Stimulated activated naive B cell treated with anti-CD40 and anti-IgM and Interleukin-4, amounts not matched to agents 10 μg/mL and 1 μg/mL and 100 μg/mL, for 72 hours (primary cell): ENCODE results near the gene SELENOI.
A peak's percentile ranks its signal among the peaks of the same experiment; 100 is the strongest.
"Not testable (repeated sequence)": the region's sequence is repeated elsewhere in the genome, so short reads cannot be mapped to it uniquely, and the experiment has no call there.

ENCODE experiments used
- ATAC-seq, 2 donors: fragments of 150-1000 bp; cut with Tn5 transposase; replicated peaks; 2 replicates each; pipeline ENCODE4 v1.10.0; 2021; ENCODE audit warnings: moderate library complexity in 1 of 2
- DNase-seq: peaks from one replicate; pipeline ENCODE4 v3.0.0; 2021
- H3K27ac Mint-ChIP-seq: one replicate; pipeline ENCODE4 v1.8.0; 2022; ENCODE audit warnings: mild to moderate bottlenecking, mixed read lengths
- H3K27me3 Mint-ChIP-seq, 2 donors: one replicate each; pipeline ENCODE4 v1.8.0; 2022; ENCODE audit warnings: mixed read lengths in 2 of 2
- H3K36me3 Mint-ChIP-seq, 2 donors: one replicate each; pipeline ENCODE4 v1.8.0; 2022; ENCODE audit warnings: mixed read lengths in 2 of 2, mild to moderate bottlenecking in 1 of 2
- H3K4me1 Mint-ChIP-seq, 2 donors: one replicate each; pipeline ENCODE4 v1.8.0; 2022; ENCODE audit warnings: mixed read lengths in 2 of 2, mild to moderate bottlenecking in 1 of 2
- H3K4me3 Mint-ChIP-seq, 2 donors: one replicate each; pipeline ENCODE4 v1.8.0; 2022; ENCODE audit warnings: mild to moderate bottlenecking in 2 of 2, mixed read lengths in 2 of 2, moderate library complexity in 1 of 2
- H3K9me3 Mint-ChIP-seq, 2 donors: one replicate each; pipeline ENCODE4 v1.8.0; 2022; ENCODE audit warnings: mixed read lengths in 2 of 2, mild to moderate bottlenecking in 1 of 2

SELENOI gene

DNA sequence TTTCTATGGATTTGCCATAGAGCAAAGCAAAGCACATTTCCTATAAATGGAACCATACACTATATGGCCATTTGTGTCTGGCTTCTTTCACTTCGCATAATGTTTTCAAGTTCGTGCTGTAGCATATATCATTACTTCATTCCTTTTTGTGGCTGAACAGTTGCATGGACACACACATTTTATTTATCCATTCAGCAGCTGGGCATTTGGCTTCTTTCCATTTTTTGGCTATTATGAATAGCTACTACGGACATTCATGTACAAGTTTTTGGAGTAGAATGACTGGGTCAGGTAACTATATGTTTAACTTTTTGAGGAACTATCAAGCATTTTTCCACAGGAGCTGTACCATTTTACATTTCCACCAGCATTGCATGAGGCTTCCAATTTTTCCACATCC lies 10.7 kb upstream of the SELENOI start:
- H3K36me3 Mint-ChIP-seq, result peaks cover 0 to 6% of the 10 kb centered on the region in 2 donors
- ATAC-seq (no peak), DNase-seq (no peak)
- no peak overlapping the region for H3K27ac Mint-ChIP-seq
- peaks cover 1 to 4% of the 10 kb centered on the region in 2 donors for H3K4me1 Mint-ChIP-seq
- no peaks in the 10 kb centered on the region for H3K27me3 Mint-ChIP-seq
- H3K4me3 Mint-ChIP-seq, result no peak overlapping the region
- H3K9me3 Mint-ChIP-seq, result no peaks in the 10 kb centered on the region

DNA sequence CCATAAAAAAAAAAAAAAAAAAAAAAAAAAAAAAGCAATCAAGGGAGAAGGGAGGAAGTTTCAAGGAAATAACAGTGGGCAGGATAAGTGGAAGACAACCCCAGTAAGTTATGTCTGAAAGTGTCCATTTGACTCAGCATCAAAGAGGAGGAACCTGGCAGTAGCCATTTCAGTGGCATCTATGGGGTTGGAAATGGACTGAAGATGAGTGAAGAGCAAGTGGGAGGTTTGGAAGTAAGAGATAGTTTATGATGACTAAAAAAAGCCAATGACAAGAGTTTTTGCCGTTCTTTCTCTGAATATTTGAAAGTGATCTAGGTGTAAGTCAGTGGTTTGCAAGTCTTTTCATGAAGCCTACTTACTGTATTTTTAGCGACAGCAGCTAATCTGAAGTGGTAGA lies 9.2 kb upstream of the SELENOI start:
- ATAC-seq (no peak), DNase-seq (no peak)
- Mint-ChIP-seq H3K4me1 (peaks cover 0 to 2% of the 10 kb centered on the region in 2 donors), H3K27me3 (no peaks in the 10 kb centered on the region), H3K4me3 (no peak overlapping the region), H3K27ac (no peak overlapping the region), H3K36me3 (peaks cover 0 to 6% of the 10 kb centered on the region in 2 donors), H3K9me3 (no peaks in the 10 kb centered on the region)

DNA sequence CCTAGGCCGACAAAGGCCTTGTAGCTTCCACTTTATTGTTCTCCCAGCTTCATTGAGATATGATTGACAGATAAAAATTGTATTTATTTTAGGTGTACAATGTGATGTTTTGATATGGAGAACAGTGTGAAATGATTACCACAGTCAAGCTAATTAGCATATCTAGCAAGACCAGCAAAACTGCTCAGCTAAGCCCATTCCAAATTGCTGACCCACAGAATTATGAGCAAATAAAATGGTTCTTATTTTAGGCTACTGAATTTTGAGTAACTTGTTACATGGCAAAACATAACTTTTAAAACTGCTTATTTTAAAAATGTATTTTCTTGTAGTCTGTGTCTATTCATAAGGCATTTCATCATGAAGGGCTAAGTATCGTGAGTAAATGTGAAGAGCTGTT lies 8.6 kb upstream of the SELENOI start:
- no peaks in the 10 kb centered on the region for H3K27me3 Mint-ChIP-seq
- DNase-seq, result no peak
- peaks cover 0 to 6% of the 10 kb centered on the region in 2 donors for H3K36me3 Mint-ChIP-seq
- no peaks in the 10 kb centered on the region for H3K9me3 Mint-ChIP-seq
- ATAC-seq, result no peak
- no peak overlapping the region for H3K27ac Mint-ChIP-seq
- no peak overlapping the region for H3K4me3 Mint-ChIP-seq
- H3K4me1 Mint-ChIP-seq, result peaks cover 0 to 2% of the 10 kb centered on the region in 2 donors

DNA sequence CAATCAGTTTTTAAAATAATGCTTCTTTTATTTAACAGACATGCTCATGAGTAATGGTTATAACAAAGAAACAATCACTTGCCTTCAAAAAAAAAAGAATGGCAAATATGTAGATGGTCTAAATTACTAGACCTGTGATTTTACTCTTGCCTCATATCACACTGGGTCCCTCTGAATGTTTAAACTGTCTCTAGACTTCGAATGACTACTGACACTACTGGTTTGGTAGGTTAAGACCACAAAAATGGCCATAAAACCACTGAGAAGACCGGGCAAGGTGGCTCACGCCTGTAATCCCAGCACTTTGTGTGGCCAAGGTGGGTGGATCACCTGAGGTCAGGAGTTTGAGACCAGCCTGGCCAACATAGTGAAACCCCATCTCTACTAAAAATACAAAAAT lies 5.1 kb upstream of the SELENOI start:
- no peaks in the 10 kb centered on the region for H3K9me3 Mint-ChIP-seq
- peaks cover 7 to 10% of the 10 kb centered on the region in 2 donors for H3K4me1 Mint-ChIP-seq
- no peak overlapping the region for H3K4me3 Mint-ChIP-seq
- peaks cover 0 to 6% of the 10 kb centered on the region in 2 donors for H3K36me3 Mint-ChIP-seq
- DNase-seq (no peak), ATAC-seq (no peak)
- H3K27ac Mint-ChIP-seq, result peak overlapping the region; percentile 31
- H3K27me3 Mint-ChIP-seq, result no peaks in the 10 kb centered on the region

DNA sequence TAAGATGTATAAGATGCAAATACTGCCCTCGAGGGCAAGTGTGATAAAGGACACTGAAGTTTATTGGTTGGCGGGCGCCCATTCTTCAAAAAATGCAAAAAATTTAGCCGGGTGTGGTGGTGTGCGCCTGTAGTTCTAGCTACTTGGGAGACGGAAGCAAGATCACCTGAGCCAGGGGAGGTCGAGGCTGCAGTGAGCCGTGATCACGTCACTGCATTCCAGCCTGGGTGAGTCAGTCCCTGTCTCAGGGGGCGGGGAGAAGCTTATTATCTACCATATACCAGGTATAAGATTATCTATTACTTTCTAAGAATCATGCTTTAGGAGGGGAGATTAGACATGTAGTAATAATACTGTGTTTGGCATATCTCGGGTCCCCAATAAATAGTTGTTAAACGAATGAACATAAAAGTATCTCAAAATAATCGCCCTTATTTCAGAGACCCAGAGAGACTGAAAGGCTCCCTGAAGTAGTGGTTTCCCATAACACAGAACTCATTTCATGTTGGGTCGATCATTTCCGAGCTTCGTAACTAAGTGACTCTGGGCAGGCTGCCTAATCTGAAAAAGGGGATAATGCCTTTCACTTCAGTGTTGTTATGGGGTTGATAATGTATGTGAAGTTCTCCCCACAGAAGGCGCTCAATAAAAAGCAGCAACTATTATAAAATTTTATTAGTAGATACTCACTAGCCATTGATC lies 1.2 kb upstream of the SELENOI start:
- Mint-ChIP-seq H3K36me3 (peaks cover 12 to 19% of the 10 kb centered on the region in 2 donors), H3K4me1 (peaks cover 18 to 31% of the 10 kb centered on the region in 2 donors), H3K27ac (peak overlapping the region; percentile 98), H3K27me3 (no peaks in the 10 kb centered on the region), H3K4me3 (peak overlapping the region; percentile 92 to 95), H3K9me3 (no peaks in the 10 kb centered on the region)
- DNase-seq, result no peak
- no peak for ATAC-seq

DNA sequence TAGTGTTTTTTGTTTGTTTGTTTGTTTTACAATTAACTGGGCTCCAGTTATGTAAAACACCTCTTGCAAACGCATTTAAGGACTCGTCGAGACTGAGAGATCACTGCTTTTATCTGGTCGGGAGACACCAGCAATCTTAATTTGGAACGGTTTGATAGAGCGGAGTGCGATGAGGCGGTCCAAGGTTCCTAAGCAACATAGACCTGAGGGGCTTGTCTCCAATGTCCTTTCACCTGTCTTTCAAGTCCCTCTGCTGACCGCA lies 729 bp upstream of the SELENOI start:
- ATAC-seq, result no peak
- H3K4me3 Mint-ChIP-seq, result peak overlapping the region; percentile 92 to 95
- peaks cover 18 to 31% of the 10 kb centered on the region in 2 donors for H3K4me1 Mint-ChIP-seq
- peaks cover 12 to 16% of the 10 kb centered on the region in 2 donors for H3K36me3 Mint-ChIP-seq
- H3K27me3 Mint-ChIP-seq, result no peaks in the 10 kb centered on the region
- DNase-seq, result no peak
- H3K9me3 Mint-ChIP-seq, result no peaks in the 10 kb centered on the region
- peak overlapping the region; percentile 98 for H3K27ac Mint-ChIP-seq

DNA sequence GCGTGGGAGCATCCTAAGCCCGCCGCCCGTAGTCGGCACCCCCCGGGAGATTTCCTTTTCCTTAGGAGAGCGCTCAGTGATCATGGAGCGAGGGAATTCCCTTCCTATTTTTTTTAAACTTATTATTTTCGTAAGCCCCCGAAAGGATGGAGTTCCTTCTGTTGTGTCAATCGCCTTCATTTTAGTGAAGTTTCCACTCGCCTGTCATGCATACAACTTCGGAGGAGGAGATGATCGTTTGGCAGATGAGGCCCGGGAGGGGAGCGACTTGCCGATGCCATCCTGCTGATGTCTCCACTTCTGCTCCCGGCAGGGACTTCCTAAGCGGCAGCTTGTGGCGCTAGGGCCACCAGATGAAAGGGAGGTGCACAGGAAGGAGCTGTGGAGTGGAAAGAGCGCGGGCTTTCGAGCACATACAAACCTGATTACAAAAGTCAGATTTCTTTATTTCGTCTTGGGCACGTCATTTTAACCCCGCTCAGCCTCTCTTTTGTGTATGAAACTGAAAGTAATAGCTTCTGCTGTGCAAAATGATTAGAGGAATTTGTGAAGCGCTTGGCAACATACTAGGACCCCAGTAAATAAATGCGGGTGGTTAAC lies 611 bp downstream of the SELENOI start, which contains the start of gene ADGRF3:
TSS of gene ADGRF3 (minus strand) at position 336 of the 600 bp plus-strand sequence. CDS start 555 bp downstream, outside the sequence.
- Mint-ChIP-seq H3K4me1 (peaks cover 23 to 41% of the 10 kb centered on the region in 2 donors), H3K9me3 (no peaks in the 10 kb centered on the region)

DNA sequence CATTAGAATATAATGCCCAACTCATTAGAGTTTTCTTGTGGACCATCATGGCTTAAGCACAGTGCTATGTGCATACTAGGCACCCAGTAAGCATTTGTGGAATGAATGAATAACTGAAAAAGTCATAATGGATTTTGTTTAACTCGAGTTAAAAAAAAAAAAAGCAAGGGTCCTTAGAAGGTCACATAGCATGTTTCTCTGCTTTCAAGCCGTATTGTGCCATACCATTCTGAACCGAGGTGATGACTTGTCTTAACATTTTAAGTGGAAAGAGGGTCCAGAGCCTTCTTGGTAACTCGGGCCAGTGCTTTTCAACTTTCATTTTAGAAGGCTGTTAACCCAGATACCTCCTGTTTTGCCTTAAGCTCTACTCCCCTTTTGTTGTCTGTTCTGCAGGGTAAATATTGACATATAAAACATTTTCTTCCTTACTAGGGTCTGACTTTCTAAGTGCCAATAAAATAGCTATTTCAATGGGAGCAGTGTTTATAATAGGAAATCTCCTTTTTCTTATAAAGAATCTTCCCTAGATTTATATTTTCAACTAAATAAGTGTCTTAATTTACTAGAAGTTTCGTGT lies 1.4 kb downstream of the SELENOI start:
- peaks cover 26 to 49% of the 10 kb centered on the region in 2 donors for H3K4me1 Mint-ChIP-seq

More for the DNA sequence above, 611 bp downstream of the SELENOI start, which contains the start of gene ADGRF3:
- H3K4me3 Mint-ChIP-seq, result peak within 1 kb of the TSS; percentile 92 to 95
- H3K27ac Mint-ChIP-seq, result peak within 1 kb of the TSS; percentile 98
- H3K27me3 Mint-ChIP-seq, result no peaks in the 10 kb centered on the region
- DNase-seq (peak; percentile 39), ATAC-seq (peak; percentile 6 to 18)
- H3K36me3 Mint-ChIP-seq, result peaks cover 12 to 20% of the 10 kb centered on the region in 2 donors

DNA sequence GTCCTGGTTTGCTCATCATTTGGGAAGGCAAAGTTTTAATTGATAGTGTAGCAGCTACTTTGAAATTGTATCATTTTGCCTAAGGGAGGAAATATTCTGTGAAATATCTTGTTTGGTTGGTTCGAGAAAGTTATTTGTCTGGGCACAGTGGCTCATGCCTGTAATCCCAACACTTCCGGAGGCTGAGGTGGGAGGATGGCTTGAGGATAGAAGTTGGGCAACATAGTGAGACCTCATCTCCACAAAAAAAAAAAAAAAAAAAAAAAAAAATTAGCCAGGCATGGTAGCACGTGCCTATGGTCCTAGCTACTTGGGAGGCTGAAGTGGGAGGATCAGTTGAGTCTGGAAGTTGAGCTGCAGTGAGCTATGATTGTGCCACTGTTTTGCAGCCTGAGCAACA lies 3.7 kb downstream of the SELENOI start:
- ATAC-seq (no peak), DNase-seq (no peak)
- Mint-ChIP-seq H3K36me3 (peaks cover 25 to 36% of the 10 kb centered on the region in 2 donors), H3K4me1 (peaks cover 26 to 55% of the 10 kb centered on the region in 2 donors), H3K27ac (no peak overlapping the region), H3K4me3 (no peak overlapping the region), H3K27me3 (no peaks in the 10 kb centered on the region), H3K9me3 (no peaks in the 10 kb centered on the region)

More for the DNA sequence above, 1.4 kb downstream of the SELENOI start:
- H3K27ac Mint-ChIP-seq, result peak overlapping the region; percentile 98
- H3K9me3 Mint-ChIP-seq, result no peaks in the 10 kb centered on the region
- peaks cover 16 to 26% of the 10 kb centered on the region in 2 donors for H3K36me3 Mint-ChIP-seq
- H3K27me3 Mint-ChIP-seq, result no peaks in the 10 kb centered on the region
- no peak for ATAC-seq
- DNase-seq, result no peak
- H3K4me3 Mint-ChIP-seq, result peak overlapping the region; percentile 92 to 95

DNA sequence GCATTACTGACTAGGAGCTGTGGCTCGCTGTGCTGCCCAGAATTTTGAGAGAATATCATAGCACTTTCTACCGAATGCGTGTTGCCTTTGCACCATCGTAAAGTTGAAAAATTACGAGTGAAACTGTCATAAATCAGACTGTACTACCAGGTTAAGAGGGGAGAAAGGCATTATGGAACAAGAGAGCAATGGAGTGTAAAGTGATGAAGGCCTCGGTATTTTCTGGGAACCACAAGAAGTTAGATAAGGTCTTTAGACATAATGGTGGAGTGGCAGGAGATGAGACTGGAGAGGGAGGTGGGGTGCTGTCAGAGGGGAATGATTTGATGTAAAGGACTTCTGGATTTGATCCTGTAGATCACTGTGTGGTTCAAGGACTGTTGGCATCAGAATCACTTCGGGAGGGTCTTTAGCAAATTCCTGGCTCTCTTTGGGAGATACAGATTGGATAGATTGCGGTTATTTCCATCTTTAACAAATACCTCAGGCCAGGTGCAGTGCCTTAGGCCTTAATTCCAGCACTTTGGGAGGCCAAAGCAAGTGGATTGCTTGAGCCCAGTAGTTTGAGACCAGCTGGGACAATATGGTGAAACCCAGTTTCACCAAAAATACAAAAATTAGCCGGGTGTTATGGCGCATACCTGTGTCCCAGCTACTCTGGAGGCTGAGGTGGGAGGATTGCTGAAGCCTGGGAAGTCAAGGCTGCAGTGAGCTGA lies 5.6 kb downstream of the SELENOI start:
- ATAC-seq (no peak), DNase-seq (no peak)
- Mint-ChIP-seq H3K27ac (peak overlapping the region; percentile 22), H3K36me3 (peaks cover 28 to 41% of the 10 kb centered on the region in 2 donors), H3K27me3 (no peaks in the 10 kb centered on the region), H3K9me3 (no peaks in the 10 kb centered on the region), H3K4me1 (peaks cover 32 to 66% of the 10 kb centered on the region in 2 donors), H3K4me3 (no peak overlapping the region)

DNA sequence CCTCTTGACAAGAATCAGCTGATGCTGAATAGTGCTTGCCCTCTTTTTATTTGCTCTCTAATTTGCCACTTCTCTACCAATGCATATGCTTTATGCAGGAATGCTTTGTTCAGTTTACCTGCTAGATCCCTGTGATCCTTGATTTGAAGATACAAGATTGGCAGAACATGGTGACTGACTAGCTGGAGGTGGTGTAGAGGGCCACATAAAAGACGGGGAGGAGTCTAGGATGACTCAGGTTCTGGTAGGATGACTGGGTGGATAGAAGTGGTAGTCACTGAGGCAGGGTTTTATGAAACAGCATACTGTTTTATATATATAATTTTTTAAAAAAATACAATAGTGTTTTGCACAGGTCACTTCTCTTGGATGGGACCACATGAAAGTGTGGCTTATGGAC lies 6.9 kb downstream of the SELENOI start:
- no peak for ATAC-seq
- no peak overlapping the region for H3K4me3 Mint-ChIP-seq
- DNase-seq, result no peak
- H3K27me3 Mint-ChIP-seq, result no peaks in the 10 kb centered on the region
- no peaks in the 10 kb centered on the region for H3K9me3 Mint-ChIP-seq
- no peak overlapping the region for H3K27ac Mint-ChIP-seq
- peaks cover 32 to 68% of the 10 kb centered on the region in 2 donors for H3K4me1 Mint-ChIP-seq
- H3K36me3 Mint-ChIP-seq, result peaks cover 27 to 44% of the 10 kb centered on the region in 2 donors

DNA sequence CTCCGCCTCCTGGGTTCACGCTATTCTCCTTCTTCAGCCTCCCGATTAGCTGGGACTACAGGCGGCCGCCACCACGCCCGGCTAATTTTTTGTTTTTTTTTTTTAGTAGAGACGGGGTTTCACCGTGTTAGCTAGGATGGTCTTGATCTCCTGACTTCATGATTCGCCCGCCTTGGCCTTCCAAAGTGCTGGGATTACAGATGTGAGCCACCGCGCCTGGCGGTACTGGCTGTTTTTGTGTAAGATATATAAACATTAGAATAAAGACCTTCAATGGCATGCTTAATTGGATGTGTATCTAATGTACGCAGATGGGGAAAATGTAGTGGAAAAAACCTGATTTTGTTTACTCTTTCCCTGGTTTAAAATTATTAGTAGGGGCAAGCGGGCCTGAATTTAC lies 8.5 kb downstream of the SELENOI start:
- Mint-ChIP-seq H3K4me1 (peaks cover 35 to 73% of the 10 kb centered on the region in 2 donors), H3K36me3 (peaks cover 24 to 44% of the 10 kb centered on the region in 2 donors)
- not testable (repeated sequence) for ATAC-seq, DNase-seq, H3K27ac Mint-ChIP-seq, H3K9me3 Mint-ChIP-seq, H3K4me3 Mint-ChIP-seq, H3K27me3 Mint-ChIP-seq

DNA sequence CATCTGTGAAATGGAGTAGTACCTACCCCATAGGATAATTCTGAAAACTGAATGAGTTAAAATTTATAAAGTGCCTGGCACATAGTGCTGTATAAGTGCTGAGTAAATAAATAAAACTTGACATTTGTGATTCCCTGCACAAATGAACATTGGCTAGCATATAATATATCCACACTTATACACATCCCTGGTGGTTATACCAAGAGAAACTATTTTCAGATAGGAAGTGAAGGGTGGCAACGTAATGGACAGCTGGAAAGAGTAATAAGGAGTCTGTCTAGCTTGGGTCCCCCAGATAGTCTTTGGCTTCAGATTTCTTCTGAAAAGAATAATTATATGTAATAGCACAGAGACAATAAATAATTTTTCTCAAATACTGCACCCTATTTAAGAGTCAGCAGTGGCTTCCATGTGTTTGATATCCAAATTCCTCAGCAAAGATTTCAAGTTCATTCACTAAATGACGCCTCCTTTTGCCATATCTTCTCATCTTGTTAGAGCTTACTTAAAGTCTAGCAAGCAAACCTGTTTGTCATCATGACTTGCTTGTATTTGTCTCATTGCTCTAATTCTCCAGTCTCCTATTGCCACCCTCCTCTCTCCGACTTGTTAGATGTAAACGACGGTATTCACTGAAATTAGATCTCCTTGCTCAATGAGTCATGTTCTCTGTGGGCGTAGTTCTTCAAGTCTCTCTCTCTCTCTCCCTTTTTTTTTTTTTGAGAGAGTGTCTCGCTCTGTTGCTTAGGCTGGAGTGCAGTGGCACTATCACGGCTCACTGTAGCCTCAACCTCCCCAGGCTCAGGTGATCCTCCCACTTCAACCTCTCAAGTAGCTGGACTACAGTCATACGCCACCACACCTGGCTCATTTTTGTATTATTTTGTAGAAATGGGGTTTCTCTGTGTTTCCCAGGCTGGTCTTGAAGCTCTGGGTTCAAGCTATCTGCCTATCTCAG lies 9.4 kb downstream of the SELENOI start:
- ATAC-seq (no peak), DNase-seq (no peak)
- Mint-ChIP-seq H3K4me3 (no peak overlapping the region), H3K4me1 (peaks cover 32 to 79% of the 10 kb centered on the region in 2 donors), H3K27me3 (no peaks in the 10 kb centered on the region), H3K36me3 (peaks cover 30 to 45% of the 10 kb centered on the region in 2 donors), H3K27ac (no peak overlapping the region), H3K9me3 (no peaks in the 10 kb centered on the region)
